ENCODE results near the gene NXN. TPM values are rescaled to one million over a fixed set of nuclear protein-coding genes. Genes with fewer than 3 reads are reported as not detected.

The NXN gene
- polyA plus RNA-seq, 1 donor from 2014 or later: 14.8 TPM

DNA sequence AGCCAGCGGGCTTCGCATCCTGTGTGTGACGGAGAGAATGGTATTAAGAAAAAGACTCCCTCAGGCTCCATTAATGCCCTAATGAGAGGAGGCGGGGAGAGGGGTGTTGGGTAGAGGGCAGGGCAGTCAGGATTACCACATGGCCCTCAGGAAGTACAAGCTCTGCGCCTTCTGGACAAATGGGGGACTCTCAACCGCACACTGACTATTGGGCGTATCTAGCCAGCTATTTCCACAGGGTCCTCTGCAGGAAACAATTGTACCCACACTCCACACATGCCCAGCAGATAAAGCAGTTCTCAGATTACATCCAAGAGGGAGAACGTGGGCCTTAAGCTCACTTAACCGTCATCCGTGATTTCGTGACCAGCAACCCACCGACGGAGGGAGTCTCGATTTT is 14.7 kb downstream of the NXN start:
- no peak overlapping the region for H3K4me2 ChIP-seq (ENCODE audit: low read length)

DNA sequence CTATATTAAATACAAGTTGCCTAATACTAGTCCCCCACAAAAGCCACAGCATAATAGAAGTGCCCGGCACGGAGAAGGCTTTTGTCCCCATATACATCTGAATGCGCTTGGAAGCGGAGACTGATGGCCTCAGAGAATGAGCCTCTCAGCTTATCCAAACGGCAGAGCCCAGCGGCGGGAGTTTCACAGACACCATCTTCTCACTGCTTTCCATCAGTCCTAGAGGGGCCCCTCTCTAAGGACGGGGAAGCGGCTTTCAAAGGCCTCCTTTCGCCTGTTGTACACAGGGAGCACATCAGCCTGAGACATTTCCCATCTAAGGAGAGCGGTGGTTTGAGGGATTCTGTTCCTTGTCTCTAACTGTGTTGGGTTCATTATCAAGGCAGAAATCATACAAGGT is 16.9 kb downstream of the NXN start:
- Histone ChIP-seq H3K4me3 (ENCODE audit: low read length) (peak overlapping the region; percentile 47), H3K79me2 (replicated peaks; ENCODE audit: insufficient read depth, low read length) (peaks cover 39% of the 10 kb centered on the region), H4K20me1 (ENCODE audit: insufficient read depth) (no peaks in the 10 kb centered on the region), H3K9me3 (ENCODE audit: low read length) (no peaks in the 10 kb centered on the region), H3K9me2 (ENCODE audit: insufficient read depth, low read length) (no peaks in the 10 kb centered on the region), H3K4me2 (ENCODE audit: low read length) (peak overlapping the region; percentile 49), H3K36me3 (ENCODE audit: insufficient read depth, low read length) (no peaks in the 10 kb centered on the region), H3K9ac (ENCODE audit: low read length) (peak overlapping the region; percentile 51), H3K27ac (ENCODE audit: low read length) (peak overlapping the region; percentile 62), H3F3A (ENCODE audit: insufficient read depth, low read length, poor library complexity, severe bottlenecking) (no peaks in the 10 kb centered on the region), H2AFZ (ENCODE audit: low read depth, low read length) (peak overlapping the region; percentile 7), H3K27me3 (ENCODE audit: insufficient read depth, low read depth, low read length) (no peaks in the 10 kb centered on the region)
- TF ChIP-seq EZH2 (IDR thresholded peaks at IDR 0.05; ENCODE audit: borderline replicate concordance, insufficient read depth, low read length, poor library complexity, severe bottlenecking): no peak
- TF ChIP-seq RAD21 (conservative IDR thresholded peaks at IDR 0.05): no peak
- TF ChIP-seq REST (IDR thresholded peaks at IDR 0.05; ENCODE audit: borderline replicate concordance): peak; percentile 35
- no peak for TF ChIP-seq SMC3 (conservative IDR thresholded peaks at IDR 0.05; ENCODE audit: poor library complexity)
- peak; percentile 11 for TF ChIP-seq POLR2AphosphoS5 (IDR thresholded peaks at IDR 0.05)
- TF ChIP-seq CTCF (IDR thresholded peaks at IDR 0.05; ENCODE audit: poor library complexity, severe bottlenecking): no peak

More for the DNA sequence above, 14.7 kb downstream of the NXN start:
- Histone ChIP-seq H3K9ac (ENCODE audit: low read length) (peak overlapping the region; percentile 25), H3K9me2 (ENCODE audit: insufficient read depth, low read length) (no peaks in the 10 kb centered on the region), H4K20me1 (ENCODE audit: insufficient read depth) (no peaks in the 10 kb centered on the region), H3K4me3 (ENCODE audit: low read length) (no peak overlapping the region), H2AFZ (ENCODE audit: low read depth, low read length) (no peak overlapping the region), H3K27ac (ENCODE audit: low read length) (peak overlapping the region; percentile 62), H3K36me3 (ENCODE audit: insufficient read depth, low read length) (no peaks in the 10 kb centered on the region), H3K79me2 (replicated peaks; ENCODE audit: insufficient read depth, low read length) (peaks cover 50% of the 10 kb centered on the region), H3F3A (ENCODE audit: insufficient read depth, low read length, poor library complexity, severe bottlenecking) (no peaks in the 10 kb centered on the region), H3K9me3 (ENCODE audit: low read length) (no peaks in the 10 kb centered on the region), H3K27me3 (ENCODE audit: insufficient read depth, low read depth, low read length) (no peaks in the 10 kb centered on the region)
- TF ChIP-seq RAD21 (conservative IDR thresholded peaks at IDR 0.05) (no peak), SMC3 (conservative IDR thresholded peaks at IDR 0.05; ENCODE audit: poor library complexity) (no peak), CTCF (IDR thresholded peaks at IDR 0.05; ENCODE audit: poor library complexity, severe bottlenecking) (no peak), POLR2AphosphoS5 (IDR thresholded peaks at IDR 0.05) (no peak), EP300 (conservative IDR thresholded peaks at IDR 0.05; ENCODE audit: poor library complexity, severe bottlenecking) (no peak), MXI1 (conservative IDR thresholded peaks at IDR 0.05; ENCODE audit: poor library complexity, severe bottlenecking) (no peak), REST (IDR thresholded peaks at IDR 0.05; ENCODE audit: borderline replicate concordance) (no peak), EZH2 (IDR thresholded peaks at IDR 0.05; ENCODE audit: borderline replicate concordance, insufficient read depth, low read length, poor library complexity, severe bottlenecking) (no peak), TAF1 (IDR thresholded peaks at IDR 0.05; ENCODE audit: low read depth) (no peak)
